HepG2 (cell line): ENCODE data around the gene ZFR. TPM values are rescaled to one million over a fixed set of nuclear protein-coding genes. Genes with fewer than 3 reads are reported as not detected.

Source experiments
- ARID4A ChIP-seq: sonication (generic); formaldehyde crosslinking; IDR thresholded peaks from 2 replicates; pipeline ENCODE4 v1.5.0; 2020; ENCODE audit warnings: mild to moderate bottlenecking, missing genetic modification reagents, borderline replicate concordance
- GATAD1 ChIP-seq: IDR thresholded peaks from 2 replicates; pipeline ENCODE4 v1.6.1; 2016; ENCODE audit warnings: missing genetic modification reagents, missing compliant biosample characterization
- HDAC1 ChIP-seq: sonication (generic); formaldehyde crosslinking; IDR thresholded peaks from 2 replicates; pipeline ENCODE4 v1.5.1; 2020; ENCODE audit warnings: mild to moderate bottlenecking, missing genetic modification reagents
- HOXD1 ChIP-seq: sonication (generic); formaldehyde crosslinking; IDR thresholded peaks from 2 replicates; pipeline ENCODE4 v1.5.0; 2020; ENCODE audit warnings: missing genetic modification reagents
- MXD1 ChIP-seq: sonication (generic); formaldehyde crosslinking; IDR thresholded peaks from 2 replicates; pipeline ENCODE4 v1.4.0; 2020; ENCODE audit warnings: mild to moderate bottlenecking, missing genetic modification reagents
- NFYB ChIP-seq: sonication (generic); formaldehyde crosslinking; IDR thresholded peaks from 2 replicates; pipeline ENCODE4 v1.4.0; 2020; ENCODE audit warnings: missing genetic modification reagents
- PAXIP1 ChIP-seq: sonication (generic); formaldehyde crosslinking; conservative IDR thresholded peaks from 2 replicates; pipeline ENCODE4 v1.4.0; 2020; ENCODE audit warnings: mild to moderate bottlenecking, missing genetic modification reagents, moderate library complexity
- SOX13 ChIP-seq, 3 experiments: fragments of 450-650 bp in 1 of 3; sonication (generic) in 1 of 3; formaldehyde crosslinking in 1 of 3; IDR thresholded peaks in 2 of 3; conservative IDR thresholded peaks in 1 of 3; 2 replicates each; pipeline versions ENCODE4 v1.5.0 to v1.6.1; 2016 to 2020; ENCODE audit warnings: antibody characterized with exemption in 1 of 3, mild to moderate bottlenecking in 1 of 3, missing compliant biosample characterization in 1 of 3, missing genetic modification reagents in 1 of 3, moderate library complexity in 1 of 3
- ZBTB43 ChIP-seq: sonication (generic); formaldehyde crosslinking; conservative IDR thresholded peaks from 2 replicates; pipeline ENCODE4 v1.4.0; 2020; ENCODE audit warnings: missing genetic modification reagents
- ZNF609 ChIP-seq: sonication (generic); formaldehyde crosslinking; IDR thresholded peaks from 2 replicates; pipeline ENCODE4 v1.4.0; 2020; ENCODE audit warnings: mild to moderate bottlenecking, missing genetic modification reagents, borderline replicate concordance
- ZSCAN12 ChIP-seq: sonication (generic); formaldehyde crosslinking; IDR thresholded peaks from 2 replicates; pipeline ENCODE4 v1.9.0; 2021; ENCODE audit warnings: mild to moderate bottlenecking, missing genetic modification reagents
- ZSCAN31 ChIP-seq: sonication (generic); formaldehyde crosslinking; IDR thresholded peaks from 2 replicates; pipeline ENCODE4 v1.5.0; 2020; ENCODE audit warnings: low read depth, mild to moderate bottlenecking, missing genetic modification reagents
- polyA plus RNA-seq, 8 experiments: library from polyadenylated mRNA; depleted of rRNA in 3 of 8; stranded (reverse) in 7 of 8; unstranded in 1 of 8; fragments of >200 nt; fragmentation: Illumina TruSeq in 4 of 8; extraction: Trizol in 4 of 8; gene quantifications; 2 replicates each; pipeline versions ENCODE4 v1.2.1 to v1.2.3, GENCODE V29; 2011 to 2016; ENCODE audit warnings: low read depth in 4 of 8, missing spikeins in 1 of 8, mixed read lengths in 1 of 8; ENCODE audit not compliant: insufficient read depth in 1 of 8
- total RNA-seq, 5 experiments: library from RNA; depleted of rRNA; stranded (reverse); fragments of >200 nt; fragmentation: Illumina TruSeq; extraction: Trizol; gene quantifications; 2 replicates each; pipeline ENCODE4 v1.2.3, GENCODE V29; 2016; ENCODE audit warnings: low read depth in 1 of 5

ZFR gene
- total and polyA plus RNA-seq, 2 of the 13 experiments (the other 11 are each of a cell fraction or from before 2014, with no cell fraction given) = 89.0 to 92.8 TPM

GRCh38 chr5:32312595-32313332, 131.8 kb downstream of the ZFR start, which contains the start of gene MTMR12 (continued):
- 0 out of 2 replicates have a peak, but pooled peaks have one; percentile 17 for TF ChIP-seq ZNF609 (CRISPR knock-in tag)
- TF ChIP-seq ZBTB43 (CRISPR knock-in tag) = 0 out of 2 replicates have a peak, but pooled peaks have one; percentile 26
- peak; percentile 87 for TF ChIP-seq ARID4A
- TF ChIP-seq SOX13 (IDR thresholded peaks at IDR 0.05) = no peak; the same call in 1 of the 2 replicates
- peak in 1 of 2 experiments; percentile 44; a peak in 1 of 4 replicates for TF ChIP-seq SOX13 (CRISPR knock-in tag; conservative IDR thresholded peaks at IDR 0.05 in 1 of 2, IDR thresholded peaks at IDR 0.05 in 1 of 2)
- TF ChIP-seq HDAC1 (CRISPR knock-in tag) = 0 out of 2 replicates have a peak, but pooled peaks have one; percentile 44
- 0 out of 2 replicates have a peak, but pooled peaks have one; percentile 30 for TF ChIP-seq HOXD1
- TF ChIP-seq GATAD1 (CRISPR knock-in tag) = no peak
- TF ChIP-seq ZSCAN31 (CRISPR knock-in tag) = peak; percentile 85
- TF ChIP-seq MXD1 (CRISPR knock-in tag) = peak; percentile 61; the same call in 1 of the 2 replicates
- TF ChIP-seq ZSCAN12 = no peak
- 0 out of 2 replicates have a peak, but pooled peaks have one; percentile 22 for TF ChIP-seq PAXIP1 (CRISPR knock-in tag)
- peak; percentile 98 for TF ChIP-seq NFYB (CRISPR knock-in tag)
